Heart left ventricle (tissue), 16 donors: ENCODE measurements around the gene UBE2F. TPM values are rescaled to one million over a fixed set of nuclear protein-coding genes. Genes with fewer than 3 reads are reported as not detected.

Experiments used
- ATAC-seq, 4 donors: fragments of 200-7000 bp; cut with Tn5 transposase; one replicate each; pipeline ENCODE4 v1.9.1; 2020 to 2022; ENCODE audit warnings: moderate library complexity in 4 of 4, mild to moderate bottlenecking in 3 of 4, moderate number of reproducible peaks in 1 of 4
- DNase-seq, 5 donors: peaks; one replicate each; pipeline ENCODE4 v3.0.0-alpha.2; 2020
- H3K27ac ChIP-seq, 12 donors: fragments of 200-600 bp; sonication (generic) in 4 of 12; one replicate each; pipeline versions ENCODE4 v1.5.0 to v1.8.0; 2016 to 2022; ENCODE audit warnings: mild to moderate bottlenecking in 2 of 12
- H3K27me3 ChIP-seq, 9 donors: fragments of 200-600 bp; sonication (generic) in 2 of 9; one replicate each; pipeline versions ENCODE4 v1.5.1 to v1.8.0; 2016 to 2022; ENCODE audit warnings: mild to moderate bottlenecking in 3 of 9
- H3K36me3 ChIP-seq, 9 donors: fragments of 200-600 bp; sonication (generic) in 2 of 9; one replicate each; pipeline versions ENCODE4 v1.5.0 to v1.8.0; 2018 to 2022; ENCODE audit warnings: mild to moderate bottlenecking in 2 of 9
- H3K4me1 ChIP-seq, 12 donors: fragments of 200-600 bp; sonication (generic) in 4 of 12; one replicate each; pipeline versions ENCODE4 v1.5.0 to v1.8.0; 2016 to 2022; ENCODE audit warnings: mild to moderate bottlenecking in 3 of 12
- H3K4me3 ChIP-seq, 12 donors: fragments of 200-600 bp; sonication (generic) in 4 of 12; one replicate each; pipeline versions ENCODE4 v1.5.0 to v1.8.0; 2017 to 2022; ENCODE audit warnings: mild to moderate bottlenecking in 9 of 12, moderate library complexity in 4 of 12
- H3K9me3 ChIP-seq, 12 donors: fragments of 200-600 bp; sonication (generic) in 4 of 12; one replicate each; pipeline versions ENCODE4 v1.5.0 to v1.8.0; 2016 to 2022; ENCODE audit warnings: mild to moderate bottlenecking in 1 of 12
- POLR2A ChIP-seq, 2 donors: fragments of 450-650 bp; IDR thresholded peaks; one replicate each; pipeline ENCODE4 v1.6.1; 2017; ENCODE audit warnings: antibody characterized with exemption in 2 of 2, mild to moderate bottlenecking in 2 of 2, moderate library complexity in 2 of 2
- WGBS, 4 donors: extraction: QIAGEN DNeasy Blood & Tissue Kit in 2 of 4; methylation state at CpG; one replicate each; pipeline versions ENCODE4 v1.1.5 to v1.1.7; 2013 to 2018; 5-methylcytosine and 5-hydroxymethylcytosine counted together
- intact Hi-C, 10 donors: fragments of 100-400 bp; cut with DNase I; formaldehyde crosslinking; loops; one replicate each; pipeline versions ENCODE4 v1.11.1 to v1.14.2; 2022
- polyA plus RNA-seq, 2 donors: library from polyadenylated mRNA; stranded (reverse); fragments of 200-250 nt; gene quantifications; one replicate each; pipeline ENCODE4 v1.2.3, GENCODE V29; 2013
- total RNA-seq, 9 donors: library from RNA; depleted of rRNA in 2 of 9; stranded (reverse); fragments of >200 nt in 2 of 9; fragmentation: NEBNext Ultra II Directional in 3 of 9; extraction: Animal tissue kit (Norgen Biotek cat#: 25700) in 3 of 9; gene quantifications; one replicate each; pipeline versions ENCODE4 v1.1.0 to v1.2.4, GENCODE V29; 2016 to 2023
- TF ChIP-seq, protein P1 (sequence below), 12 donors: fragments of 200-600 bp; sonication (generic) in 4 of 12; IDR thresholded peaks; one replicate each; pipeline versions ENCODE4 v1.5.0 to v1.8.0; 2018 to 2022; ENCODE audit warnings: antibody characterized with exemption in 12 of 12, mild to moderate bottlenecking in 5 of 12
- donor health status: ischemic (EF 13 %, LVEDD 7.1; RV severe dilation, severe dysfunction).
- donor health status: healthy with polysubstance abuse.
- donor health status: DM: no; HTN: yes; CAD: no.
- donor health status: DM: no; HTN: no; CAD: no.
- donor health status: ischemic (EF 25% LVEDD 6.9; RV normal size, moderate dysfunction).
- donor health status: ischemic (EF 25% LVEDD 5.7; RV mildly dilated, moderate dysfunction).
- donor health status: healthy.
- donor health status: DM: yes; HTN: yes; CAD: no.
- donor health status: ischemic (EF 35%, LVEDD 5.7; RV mildly dilated, moderate dysfunction).
- donor health status: nonischemic (EF 11% LVEDD 7.7; RV severe dilation, severe dysfunction).
- donor health status: DM: yes; HTN: yes; CAD: no.
- donor health status: PGD.
- donor health status: ischemic (EF 29% LVEDD 5.4; RV normal size, mild dysfunction).
- donor health status: nonischemic (EF 23%, LVEDD 6.1; RV moderate dilation, normal function).

UBE2F gene
- total and polyA plus RNA-seq, 11 donors: 54.2 to 83.4 (median 60.6) TPM

DNA sequence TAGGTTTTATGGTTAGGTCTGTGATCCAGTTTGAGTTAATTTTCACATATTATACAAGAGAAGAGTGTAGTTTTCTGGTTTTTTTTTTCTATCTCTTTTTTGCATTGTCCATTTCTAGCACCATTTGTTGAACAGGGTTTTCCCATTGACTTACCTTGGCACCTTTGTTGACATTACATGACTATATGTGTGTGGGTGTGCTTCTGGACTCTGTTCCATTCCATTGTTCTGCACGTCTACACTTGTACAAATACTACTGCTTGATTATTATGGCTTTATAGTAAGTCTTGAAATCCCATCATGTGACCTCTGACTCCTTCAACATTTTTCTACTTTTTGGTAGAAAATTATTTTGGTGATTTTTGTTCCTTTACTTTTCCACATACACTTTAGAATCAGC lies 38.7 kb downstream of the UBE2F start:
- ATAC-seq: no peak
- Histone ChIP-seq H3K27ac (no peak overlapping the region), H3K4me3 (no peak overlapping the region), H3K9me3 (no peaks in the 10 kb centered on the region), H3K27me3 (no peaks in the 10 kb centered on the region), H3K36me3 (peaks cover 0 to 17% (median 7%) of the 10 kb centered on the region in 9 donors), H3K4me1 (peaks cover 0 to 4% (median 0%) of the 10 kb centered on the region in 12 donors)
- DNase-seq: no peak
- intact Hi-C loops: loop anchor here in 1 of 10 donors (10.0 kb wide), 1 partner anchor 151 kb away; the partner anchor contains the start of gene RAMP1
- 62 to 80% (median 76%) methylated on average over 1 of the region's 1 CpG for WGBS, 4 donors
- no peak for TF ChIP-seq POLR2A (IDR thresholded peaks at IDR 0.05)
- TF ChIP-seq, protein P1, sequence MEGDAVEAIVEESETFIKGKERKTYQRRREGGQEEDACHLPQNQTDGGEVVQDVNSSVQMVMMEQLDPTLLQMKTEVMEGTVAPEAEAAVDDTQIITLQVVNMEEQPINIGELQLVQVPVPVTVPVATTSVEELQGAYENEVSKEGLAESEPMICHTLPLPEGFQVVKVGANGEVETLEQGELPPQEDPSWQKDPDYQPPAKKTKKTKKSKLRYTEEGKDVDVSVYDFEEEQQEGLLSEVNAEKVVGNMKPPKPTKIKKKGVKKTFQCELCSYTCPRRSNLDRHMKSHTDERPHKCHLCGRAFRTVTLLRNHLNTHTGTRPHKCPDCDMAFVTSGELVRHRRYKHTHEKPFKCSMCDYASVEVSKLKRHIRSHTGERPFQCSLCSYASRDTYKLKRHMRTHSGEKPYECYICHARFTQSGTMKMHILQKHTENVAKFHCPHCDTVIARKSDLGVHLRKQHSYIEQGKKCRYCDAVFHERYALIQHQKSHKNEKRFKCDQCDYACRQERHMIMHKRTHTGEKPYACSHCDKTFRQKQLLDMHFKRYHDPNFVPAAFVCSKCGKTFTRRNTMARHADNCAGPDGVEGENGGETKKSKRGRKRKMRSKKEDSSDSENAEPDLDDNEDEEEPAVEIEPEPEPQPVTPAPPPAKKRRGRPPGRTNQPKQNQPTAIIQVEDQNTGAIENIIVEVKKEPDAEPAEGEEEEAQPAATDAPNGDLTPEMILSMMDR (IDR thresholded peaks at IDR 0.05): no peak

DNA sequence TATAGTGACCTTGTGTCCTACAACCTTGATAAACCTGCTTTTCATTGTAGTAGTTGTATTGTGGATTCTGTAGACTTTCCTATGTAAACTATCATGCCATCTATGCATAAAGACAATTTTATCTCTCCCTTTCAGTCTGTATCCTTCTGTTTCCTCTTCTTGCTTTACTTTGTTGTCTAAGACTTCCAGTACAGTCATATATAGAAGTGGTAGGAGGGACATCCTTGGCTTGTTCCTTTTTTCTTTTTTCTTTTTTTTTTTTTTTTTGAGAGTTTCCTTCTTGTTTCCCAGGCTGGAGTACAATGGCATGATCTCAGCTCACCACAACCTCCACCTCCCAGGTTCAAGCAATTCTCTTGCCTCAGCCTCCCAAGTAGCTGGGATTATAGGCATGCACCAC lies 39.7 kb downstream of the UBE2F start:
- Histone ChIP-seq H3K4me3 (no peak overlapping the region), H3K27me3 (no peaks in the 10 kb centered on the region), H3K9me3 (no peaks in the 10 kb centered on the region), H3K27ac (no peak overlapping the region), H3K36me3 (peaks cover 0 to 18% (median 7%) of the 10 kb centered on the region in 9 donors), H3K4me1 (peaks cover 0 to 9% (median 0%) of the 10 kb centered on the region in 12 donors)
- TF ChIP-seq, protein P1 (IDR thresholded peaks at IDR 0.05): no peak
- TF ChIP-seq POLR2A (IDR thresholded peaks at IDR 0.05): no peak
- intact Hi-C loops: loop anchor here in 1 of 10 donors (10.0 kb wide), 1 partner anchor 152 kb away; the partner anchor contains the start of gene RAMP1
- ATAC-seq: no peak
- no peak for DNase-seq

DNA sequence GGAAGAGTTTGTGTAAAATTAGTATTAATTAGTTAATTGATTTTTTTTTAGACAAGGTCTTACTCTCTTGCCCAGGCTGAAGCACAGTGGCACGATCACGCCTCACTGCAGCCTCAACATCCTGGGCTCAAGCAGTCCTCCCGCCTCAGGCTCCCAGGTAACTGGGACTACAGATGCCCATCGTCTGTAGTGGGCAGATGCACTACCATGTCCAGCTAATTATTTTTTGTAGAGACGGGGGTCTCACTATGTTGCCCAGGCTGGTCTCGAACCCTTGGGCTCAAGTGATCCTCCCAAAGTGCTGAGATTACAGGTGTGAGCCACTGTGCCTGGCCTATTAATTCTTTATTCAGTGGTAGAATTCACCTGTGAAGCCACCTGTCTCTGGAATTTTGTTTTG lies 41.1 kb downstream of the UBE2F start:
- DNase-seq (no peak), ATAC-seq (no peak)
- intact Hi-C loops: loop anchor here in 1 of 10 donors (10.0 kb wide), 1 partner anchor 153 kb away; the partner anchor contains the start of gene RAMP1
- no peak overlapping the region for H3K27ac ChIP-seq
- 81 to 99% (median 99%) methylated on average over 6 of the region's 6 CpGs for WGBS, 4 donors
- no peaks in the 10 kb centered on the region for H3K27me3 ChIP-seq
- no peak for TF ChIP-seq POLR2A (IDR thresholded peaks at IDR 0.05)
- TF ChIP-seq, protein P1 (IDR thresholded peaks at IDR 0.05): no peak
- no peaks in the 10 kb centered on the region for H3K9me3 ChIP-seq
- peaks cover 0 to 9% (median 0%) of the 10 kb centered on the region in 12 donors for H3K4me1 ChIP-seq
- H3K36me3 ChIP-seq: peaks cover 0 to 18% (median 7%) of the 10 kb centered on the region in 9 donors
- no peak overlapping the region for H3K4me3 ChIP-seq

DNA sequence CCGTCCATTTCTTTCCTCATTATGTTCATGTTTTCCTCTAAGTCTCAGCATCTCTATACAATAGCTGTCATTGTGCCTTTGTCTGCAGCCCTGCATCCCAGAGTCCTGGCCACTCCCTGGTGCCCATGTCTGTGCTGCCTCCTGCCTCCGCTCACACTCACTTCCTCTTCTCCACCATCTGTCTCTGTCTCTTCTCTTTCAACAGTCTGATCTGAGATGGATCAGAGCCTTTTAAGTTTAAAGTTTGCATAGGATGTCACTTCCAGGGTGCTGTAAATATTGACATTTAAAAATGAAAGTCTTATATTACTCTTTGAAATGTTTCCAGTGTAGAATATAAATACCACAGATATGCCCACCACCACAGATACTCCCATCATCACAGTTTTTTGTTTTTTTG lies 42.7 kb downstream of the UBE2F start:
- intact Hi-C loops: loop anchor here in 1 of 10 donors (10.0 kb wide), 1 partner anchor 155 kb away; the partner anchor contains the start of gene RAMP1
- no peak for ATAC-seq

More for the DNA sequence above, 42.7 kb downstream of the UBE2F start:
- Histone ChIP-seq H3K4me3 (no peak overlapping the region), H3K9me3 (no peaks in the 10 kb centered on the region), H3K27me3 (no peaks in the 10 kb centered on the region), H3K4me1 (peaks cover 0 to 9% (median 0%) of the 10 kb centered on the region in 12 donors), H3K27ac (no peak overlapping the region), H3K36me3 (peaks cover 0 to 13% (median 0%) of the 10 kb centered on the region in 9 donors)
- WGBS, 4 donors: 89 to 93% (median 91%) methylated on average over 2 of the region's 2 CpGs
- TF ChIP-seq, protein P1 (IDR thresholded peaks at IDR 0.05): no peak
- no peak for TF ChIP-seq POLR2A (IDR thresholded peaks at IDR 0.05)
- no peak for DNase-seq
